ENCODE results near the gene MOV10L1. TPM values are rescaled to one million over a fixed set of nuclear protein-coding genes. Genes with fewer than 3 reads are reported as not detected.

MOV10L1 gene
- total and polyA plus RNA-seq, 9 of the 15 experiments (the other 6 are each of a cell fraction or from before 2014, with no cell fraction given): 0.06 to 0.43 (median 0.15) TPM

- TF ChIP-seq, protein P1, sequence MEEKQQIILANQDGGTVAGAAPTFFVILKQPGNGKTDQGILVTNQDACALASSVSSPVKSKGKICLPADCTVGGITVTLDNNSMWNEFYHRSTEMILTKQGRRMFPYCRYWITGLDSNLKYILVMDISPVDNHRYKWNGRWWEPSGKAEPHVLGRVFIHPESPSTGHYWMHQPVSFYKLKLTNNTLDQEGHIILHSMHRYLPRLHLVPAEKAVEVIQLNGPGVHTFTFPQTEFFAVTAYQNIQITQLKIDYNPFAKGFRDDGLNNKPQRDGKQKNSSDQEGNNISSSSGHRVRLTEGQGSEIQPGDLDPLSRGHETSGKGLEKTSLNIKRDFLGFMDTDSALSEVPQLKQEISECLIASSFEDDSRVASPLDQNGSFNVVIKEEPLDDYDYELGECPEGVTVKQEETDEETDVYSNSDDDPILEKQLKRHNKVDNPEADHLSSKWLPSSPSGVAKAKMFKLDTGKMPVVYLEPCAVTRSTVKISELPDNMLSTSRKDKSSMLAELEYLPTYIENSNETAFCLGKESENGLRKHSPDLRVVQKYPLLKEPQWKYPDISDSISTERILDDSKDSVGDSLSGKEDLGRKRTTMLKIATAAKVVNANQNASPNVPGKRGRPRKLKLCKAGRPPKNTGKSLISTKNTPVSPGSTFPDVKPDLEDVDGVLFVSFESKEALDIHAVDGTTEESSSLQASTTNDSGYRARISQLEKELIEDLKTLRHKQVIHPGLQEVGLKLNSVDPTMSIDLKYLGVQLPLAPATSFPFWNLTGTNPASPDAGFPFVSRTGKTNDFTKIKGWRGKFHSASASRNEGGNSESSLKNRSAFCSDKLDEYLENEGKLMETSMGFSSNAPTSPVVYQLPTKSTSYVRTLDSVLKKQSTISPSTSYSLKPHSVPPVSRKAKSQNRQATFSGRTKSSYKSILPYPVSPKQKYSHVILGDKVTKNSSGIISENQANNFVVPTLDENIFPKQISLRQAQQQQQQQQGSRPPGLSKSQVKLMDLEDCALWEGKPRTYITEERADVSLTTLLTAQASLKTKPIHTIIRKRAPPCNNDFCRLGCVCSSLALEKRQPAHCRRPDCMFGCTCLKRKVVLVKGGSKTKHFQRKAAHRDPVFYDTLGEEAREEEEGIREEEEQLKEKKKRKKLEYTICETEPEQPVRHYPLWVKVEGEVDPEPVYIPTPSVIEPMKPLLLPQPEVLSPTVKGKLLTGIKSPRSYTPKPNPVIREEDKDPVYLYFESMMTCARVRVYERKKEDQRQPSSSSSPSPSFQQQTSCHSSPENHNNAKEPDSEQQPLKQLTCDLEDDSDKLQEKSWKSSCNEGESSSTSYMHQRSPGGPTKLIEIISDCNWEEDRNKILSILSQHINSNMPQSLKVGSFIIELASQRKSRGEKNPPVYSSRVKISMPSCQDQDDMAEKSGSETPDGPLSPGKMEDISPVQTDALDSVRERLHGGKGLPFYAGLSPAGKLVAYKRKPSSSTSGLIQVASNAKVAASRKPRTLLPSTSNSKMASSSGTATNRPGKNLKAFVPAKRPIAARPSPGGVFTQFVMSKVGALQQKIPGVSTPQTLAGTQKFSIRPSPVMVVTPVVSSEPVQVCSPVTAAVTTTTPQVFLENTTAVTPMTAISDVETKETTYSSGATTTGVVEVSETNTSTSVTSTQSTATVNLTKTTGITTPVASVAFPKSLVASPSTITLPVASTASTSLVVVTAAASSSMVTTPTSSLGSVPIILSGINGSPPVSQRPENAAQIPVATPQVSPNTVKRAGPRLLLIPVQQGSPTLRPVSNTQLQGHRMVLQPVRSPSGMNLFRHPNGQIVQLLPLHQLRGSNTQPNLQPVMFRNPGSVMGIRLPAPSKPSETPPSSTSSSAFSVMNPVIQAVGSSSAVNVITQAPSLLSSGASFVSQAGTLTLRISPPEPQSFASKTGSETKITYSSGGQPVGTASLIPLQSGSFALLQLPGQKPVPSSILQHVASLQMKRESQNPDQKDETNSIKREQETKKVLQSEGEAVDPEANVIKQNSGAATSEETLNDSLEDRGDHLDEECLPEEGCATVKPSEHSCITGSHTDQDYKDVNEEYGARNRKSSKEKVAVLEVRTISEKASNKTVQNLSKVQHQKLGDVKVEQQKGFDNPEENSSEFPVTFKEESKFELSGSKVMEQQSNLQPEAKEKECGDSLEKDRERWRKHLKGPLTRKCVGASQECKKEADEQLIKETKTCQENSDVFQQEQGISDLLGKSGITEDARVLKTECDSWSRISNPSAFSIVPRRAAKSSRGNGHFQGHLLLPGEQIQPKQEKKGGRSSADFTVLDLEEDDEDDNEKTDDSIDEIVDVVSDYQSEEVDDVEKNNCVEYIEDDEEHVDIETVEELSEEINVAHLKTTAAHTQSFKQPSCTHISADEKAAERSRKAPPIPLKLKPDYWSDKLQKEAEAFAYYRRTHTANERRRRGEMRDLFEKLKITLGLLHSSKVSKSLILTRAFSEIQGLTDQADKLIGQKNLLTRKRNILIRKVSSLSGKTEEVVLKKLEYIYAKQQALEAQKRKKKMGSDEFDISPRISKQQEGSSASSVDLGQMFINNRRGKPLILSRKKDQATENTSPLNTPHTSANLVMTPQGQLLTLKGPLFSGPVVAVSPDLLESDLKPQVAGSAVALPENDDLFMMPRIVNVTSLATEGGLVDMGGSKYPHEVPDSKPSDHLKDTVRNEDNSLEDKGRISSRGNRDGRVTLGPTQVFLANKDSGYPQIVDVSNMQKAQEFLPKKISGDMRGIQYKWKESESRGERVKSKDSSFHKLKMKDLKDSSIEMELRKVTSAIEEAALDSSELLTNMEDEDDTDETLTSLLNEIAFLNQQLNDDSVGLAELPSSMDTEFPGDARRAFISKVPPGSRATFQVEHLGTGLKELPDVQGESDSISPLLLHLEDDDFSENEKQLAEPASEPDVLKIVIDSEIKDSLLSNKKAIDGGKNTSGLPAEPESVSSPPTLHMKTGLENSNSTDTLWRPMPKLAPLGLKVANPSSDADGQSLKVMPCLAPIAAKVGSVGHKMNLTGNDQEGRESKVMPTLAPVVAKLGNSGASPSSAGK (IDR thresholded peaks at IDR 0.05): peak; percentile 50
Observed at GRCh38 chr22:50051930-50052329, 37.9 kb upstream of the MOV10L1 start (continued).

All from K562 (cell line).